ENCODE data around the gene ACKR4. TPM values are rescaled to one million over a fixed set of nuclear protein-coding genes. Genes with fewer than 3 reads are reported as not detected.
A peak's percentile ranks its signal among the peaks of the same experiment; 100 is the strongest.

Gene ACKR4
- total RNA-seq, 1 experiment from 2014 or later = not detected

DNA sequence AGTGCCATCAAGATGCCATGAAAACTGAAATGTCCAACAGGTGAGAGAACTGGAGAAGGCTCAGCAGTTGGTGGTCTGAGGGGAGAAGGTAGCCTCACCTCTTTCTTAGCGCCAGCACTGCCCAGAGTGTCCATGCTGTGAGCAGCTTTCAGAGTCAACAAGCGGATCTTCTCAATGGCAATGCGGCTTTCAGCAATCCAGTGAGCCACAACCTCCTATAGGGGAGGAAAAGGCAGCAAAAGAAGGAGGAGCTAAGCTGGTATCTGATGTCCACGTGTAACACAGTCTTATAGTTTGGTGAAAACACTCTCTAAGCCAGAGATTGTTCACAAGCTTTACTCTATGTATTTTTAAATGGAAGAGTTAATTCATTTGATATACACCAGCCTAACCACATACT lies 36.1 kb upstream of the ACKR4 start:
- Mint-ChIP-seq H3K9me3 (peaks cover 8% of the 10 kb centered on the region), H3K27me3 (ENCODE audit: low read depth) (no peaks in the 10 kb centered on the region), H3K4me1 (peaks cover 13% of the 10 kb centered on the region), H3K36me3 (peaks cover 11% of the 10 kb centered on the region; the same call in 1 of the 2 replicates), H3K27ac (peak overlapping the region; percentile 3; the same call in 1 of the 2 replicates), H3K4me3 (no peak overlapping the region)
- ChIA-PET CTCF (interaction anchor here (1.0 kb wide), 1 partner anchor 25 kb away, joined by 4 read pairs; no protein-coding TSS in a partner anchor), POLR2A (interaction anchor here (0.5 kb wide), 1 partner anchor 217 kb away, joined by 3 read pairs; no protein-coding TSS in a partner anchor)
- peak; percentile 88 for ATAC-seq
- no peak for DNase-seq (ENCODE audit: low spot score)
- TF ChIP-seq FOXJ3 (CRISPR knock-in tag; IDR thresholded peaks at IDR 0.05; ENCODE audit: borderline replicate concordance) = no peak
- TF ChIP-seq, protein P1, sequence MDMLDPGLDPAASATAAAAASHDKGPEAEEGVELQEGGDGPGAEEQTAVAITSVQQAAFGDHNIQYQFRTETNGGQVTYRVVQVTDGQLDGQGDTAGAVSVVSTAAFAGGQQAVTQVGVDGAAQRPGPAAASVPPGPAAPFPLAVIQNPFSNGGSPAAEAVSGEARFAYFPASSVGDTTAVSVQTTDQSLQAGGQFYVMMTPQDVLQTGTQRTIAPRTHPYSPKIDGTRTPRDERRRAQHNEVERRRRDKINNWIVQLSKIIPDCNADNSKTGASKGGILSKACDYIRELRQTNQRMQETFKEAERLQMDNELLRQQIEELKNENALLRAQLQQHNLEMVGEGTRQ (CRISPR knock-in tag; IDR thresholded peaks at IDR 0.05) = no peak
- TF ChIP-seq, protein P2, sequence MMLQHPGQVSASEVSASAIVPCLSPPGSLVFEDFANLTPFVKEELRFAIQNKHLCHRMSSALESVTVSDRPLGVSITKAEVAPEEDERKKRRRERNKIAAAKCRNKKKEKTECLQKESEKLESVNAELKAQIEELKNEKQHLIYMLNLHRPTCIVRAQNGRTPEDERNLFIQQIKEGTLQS (CRISPR knock-in tag; conservative IDR thresholded peaks at IDR 0.05) = no peak
- TF ChIP-seq NR2C2 (CRISPR knock-in tag; IDR thresholded peaks at IDR 0.05) = no peak
- TF ChIP-seq, protein P3, sequence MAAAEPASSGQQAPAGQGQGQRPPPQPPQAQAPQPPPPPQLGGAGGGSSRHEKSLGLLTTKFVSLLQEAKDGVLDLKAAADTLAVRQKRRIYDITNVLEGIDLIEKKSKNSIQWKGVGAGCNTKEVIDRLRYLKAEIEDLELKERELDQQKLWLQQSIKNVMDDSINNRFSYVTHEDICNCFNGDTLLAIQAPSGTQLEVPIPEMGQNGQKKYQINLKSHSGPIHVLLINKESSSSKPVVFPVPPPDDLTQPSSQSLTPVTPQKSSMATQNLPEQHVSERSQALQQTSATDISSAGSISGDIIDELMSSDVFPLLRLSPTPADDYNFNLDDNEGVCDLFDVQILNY (CRISPR knock-in tag; IDR thresholded peaks at IDR 0.05) = no peak
- no peak for TF ChIP-seq KAT7 (CRISPR knock-in tag; IDR thresholded peaks at IDR 0.05; ENCODE audit: borderline replicate concordance)
- TF ChIP-seq ELF4 (CRISPR knock-in tag; IDR thresholded peaks at IDR 0.05; ENCODE audit: low read depth) = no peak
- TF ChIP-seq, protein P4, sequence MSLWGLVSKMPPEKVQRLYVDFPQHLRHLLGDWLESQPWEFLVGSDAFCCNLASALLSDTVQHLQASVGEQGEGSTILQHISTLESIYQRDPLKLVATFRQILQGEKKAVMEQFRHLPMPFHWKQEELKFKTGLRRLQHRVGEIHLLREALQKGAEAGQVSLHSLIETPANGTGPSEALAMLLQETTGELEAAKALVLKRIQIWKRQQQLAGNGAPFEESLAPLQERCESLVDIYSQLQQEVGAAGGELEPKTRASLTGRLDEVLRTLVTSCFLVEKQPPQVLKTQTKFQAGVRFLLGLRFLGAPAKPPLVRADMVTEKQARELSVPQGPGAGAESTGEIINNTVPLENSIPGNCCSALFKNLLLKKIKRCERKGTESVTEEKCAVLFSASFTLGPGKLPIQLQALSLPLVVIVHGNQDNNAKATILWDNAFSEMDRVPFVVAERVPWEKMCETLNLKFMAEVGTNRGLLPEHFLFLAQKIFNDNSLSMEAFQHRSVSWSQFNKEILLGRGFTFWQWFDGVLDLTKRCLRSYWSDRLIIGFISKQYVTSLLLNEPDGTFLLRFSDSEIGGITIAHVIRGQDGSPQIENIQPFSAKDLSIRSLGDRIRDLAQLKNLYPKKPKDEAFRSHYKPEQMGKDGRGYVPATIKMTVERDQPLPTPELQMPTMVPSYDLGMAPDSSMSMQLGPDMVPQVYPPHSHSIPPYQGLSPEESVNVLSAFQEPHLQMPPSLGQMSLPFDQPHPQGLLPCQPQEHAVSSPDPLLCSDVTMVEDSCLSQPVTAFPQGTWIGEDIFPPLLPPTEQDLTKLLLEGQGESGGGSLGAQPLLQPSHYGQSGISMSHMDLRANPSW (CRISPR knock-in tag; conservative IDR thresholded peaks at IDR 0.05; ENCODE audit: low read depth) = no peak
- TF ChIP-seq ZNF416 (CRISPR knock-in tag; IDR thresholded peaks at IDR 0.05) = no peak

DNA sequence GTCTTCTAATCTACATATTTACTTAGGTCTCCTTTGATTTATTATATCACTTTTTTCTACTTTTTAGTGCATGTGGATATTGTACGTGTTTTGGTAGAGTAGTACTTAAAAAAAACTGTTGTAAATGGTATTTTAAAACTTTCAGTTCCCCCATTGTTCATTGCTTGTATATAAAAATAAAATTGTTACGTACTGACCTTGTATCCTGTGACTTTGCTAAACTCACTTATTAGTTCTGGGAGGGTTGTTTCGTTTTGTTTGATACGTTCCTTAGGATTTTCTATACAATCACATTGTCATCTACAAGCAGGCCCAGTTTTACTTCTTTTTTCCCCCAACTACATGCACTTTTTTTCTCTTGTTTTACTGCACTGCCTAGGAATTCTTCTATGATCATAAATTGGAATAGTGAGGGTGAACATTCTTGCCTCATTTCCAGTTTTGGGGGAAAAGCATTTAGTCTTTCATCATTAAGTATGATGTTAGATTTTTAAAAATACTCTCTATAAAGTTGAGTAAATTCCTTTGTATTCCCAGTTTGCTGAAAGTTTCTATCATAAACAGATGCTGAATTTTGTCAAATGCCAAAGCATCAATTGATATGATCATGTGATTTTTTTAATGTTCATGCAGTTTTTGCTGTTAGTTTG lies 33.5 kb upstream of the ACKR4 start:
- no peak for DNase-seq (ENCODE audit: low spot score)
- no peak overlapping the region for H3K4me3 Mint-ChIP-seq
- H3K9me3 Mint-ChIP-seq = peaks cover 8% of the 10 kb centered on the region
- peaks cover 11% of the 10 kb centered on the region; the same call in 1 of the 2 replicates for H3K36me3 Mint-ChIP-seq
- no peaks in the 10 kb centered on the region for H3K27me3 Mint-ChIP-seq (ENCODE audit: low read depth)
- no peak for ATAC-seq
- POLR2A ChIA-PET = no interaction called here
- CTCF ChIA-PET = no interaction called here
- H3K4me1 Mint-ChIP-seq = peaks cover 6% of the 10 kb centered on the region; the same call in 1 of the 2 replicates
- no peak overlapping the region for H3K27ac Mint-ChIP-seq
- TF ChIP-seq, protein P5, sequence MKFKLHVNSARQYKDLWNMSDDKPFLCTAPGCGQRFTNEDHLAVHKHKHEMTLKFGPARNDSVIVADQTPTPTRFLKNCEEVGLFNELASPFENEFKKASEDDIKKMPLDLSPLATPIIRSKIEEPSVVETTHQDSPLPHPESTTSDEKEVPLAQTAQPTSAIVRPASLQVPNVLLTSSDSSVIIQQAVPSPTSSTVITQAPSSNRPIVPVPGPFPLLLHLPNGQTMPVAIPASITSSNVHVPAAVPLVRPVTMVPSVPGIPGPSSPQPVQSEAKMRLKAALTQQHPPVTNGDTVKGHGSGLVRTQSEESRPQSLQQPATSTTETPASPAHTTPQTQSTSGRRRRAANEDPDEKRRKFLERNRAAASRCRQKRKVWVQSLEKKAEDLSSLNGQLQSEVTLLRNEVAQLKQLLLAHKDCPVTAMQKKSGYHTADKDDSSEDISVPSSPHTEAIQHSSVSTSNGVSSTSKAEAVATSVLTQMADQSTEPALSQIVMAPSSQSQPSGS (CRISPR knock-in tag; IDR thresholded peaks at IDR 0.05; ENCODE audit: borderline replicate concordance, low read depth) = no peak
- TF ChIP-seq, protein P6, sequence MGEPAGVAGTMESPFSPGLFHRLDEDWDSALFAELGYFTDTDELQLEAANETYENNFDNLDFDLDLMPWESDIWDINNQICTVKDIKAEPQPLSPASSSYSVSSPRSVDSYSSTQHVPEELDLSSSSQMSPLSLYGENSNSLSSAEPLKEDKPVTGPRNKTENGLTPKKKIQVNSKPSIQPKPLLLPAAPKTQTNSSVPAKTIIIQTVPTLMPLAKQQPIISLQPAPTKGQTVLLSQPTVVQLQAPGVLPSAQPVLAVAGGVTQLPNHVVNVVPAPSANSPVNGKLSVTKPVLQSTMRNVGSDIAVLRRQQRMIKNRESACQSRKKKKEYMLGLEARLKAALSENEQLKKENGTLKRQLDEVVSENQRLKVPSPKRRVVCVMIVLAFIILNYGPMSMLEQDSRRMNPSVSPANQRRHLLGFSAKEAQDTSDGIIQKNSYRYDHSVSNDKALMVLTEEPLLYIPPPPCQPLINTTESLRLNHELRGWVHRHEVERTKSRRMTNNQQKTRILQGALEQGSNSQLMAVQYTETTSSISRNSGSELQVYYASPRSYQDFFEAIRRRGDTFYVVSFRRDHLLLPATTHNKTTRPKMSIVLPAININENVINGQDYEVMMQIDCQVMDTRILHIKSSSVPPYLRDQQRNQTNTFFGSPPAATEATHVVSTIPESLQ (CRISPR knock-in tag; IDR thresholded peaks at IDR 0.05) = no peak
- TF ChIP-seq TEAD4 (CRISPR knock-in tag; IDR thresholded peaks at IDR 0.05) (no peak), ZBTB21 (CRISPR knock-in tag; IDR thresholded peaks at IDR 0.05; ENCODE audit: borderline replicate concordance) (no peak)
- TF ChIP-seq, protein P7, sequence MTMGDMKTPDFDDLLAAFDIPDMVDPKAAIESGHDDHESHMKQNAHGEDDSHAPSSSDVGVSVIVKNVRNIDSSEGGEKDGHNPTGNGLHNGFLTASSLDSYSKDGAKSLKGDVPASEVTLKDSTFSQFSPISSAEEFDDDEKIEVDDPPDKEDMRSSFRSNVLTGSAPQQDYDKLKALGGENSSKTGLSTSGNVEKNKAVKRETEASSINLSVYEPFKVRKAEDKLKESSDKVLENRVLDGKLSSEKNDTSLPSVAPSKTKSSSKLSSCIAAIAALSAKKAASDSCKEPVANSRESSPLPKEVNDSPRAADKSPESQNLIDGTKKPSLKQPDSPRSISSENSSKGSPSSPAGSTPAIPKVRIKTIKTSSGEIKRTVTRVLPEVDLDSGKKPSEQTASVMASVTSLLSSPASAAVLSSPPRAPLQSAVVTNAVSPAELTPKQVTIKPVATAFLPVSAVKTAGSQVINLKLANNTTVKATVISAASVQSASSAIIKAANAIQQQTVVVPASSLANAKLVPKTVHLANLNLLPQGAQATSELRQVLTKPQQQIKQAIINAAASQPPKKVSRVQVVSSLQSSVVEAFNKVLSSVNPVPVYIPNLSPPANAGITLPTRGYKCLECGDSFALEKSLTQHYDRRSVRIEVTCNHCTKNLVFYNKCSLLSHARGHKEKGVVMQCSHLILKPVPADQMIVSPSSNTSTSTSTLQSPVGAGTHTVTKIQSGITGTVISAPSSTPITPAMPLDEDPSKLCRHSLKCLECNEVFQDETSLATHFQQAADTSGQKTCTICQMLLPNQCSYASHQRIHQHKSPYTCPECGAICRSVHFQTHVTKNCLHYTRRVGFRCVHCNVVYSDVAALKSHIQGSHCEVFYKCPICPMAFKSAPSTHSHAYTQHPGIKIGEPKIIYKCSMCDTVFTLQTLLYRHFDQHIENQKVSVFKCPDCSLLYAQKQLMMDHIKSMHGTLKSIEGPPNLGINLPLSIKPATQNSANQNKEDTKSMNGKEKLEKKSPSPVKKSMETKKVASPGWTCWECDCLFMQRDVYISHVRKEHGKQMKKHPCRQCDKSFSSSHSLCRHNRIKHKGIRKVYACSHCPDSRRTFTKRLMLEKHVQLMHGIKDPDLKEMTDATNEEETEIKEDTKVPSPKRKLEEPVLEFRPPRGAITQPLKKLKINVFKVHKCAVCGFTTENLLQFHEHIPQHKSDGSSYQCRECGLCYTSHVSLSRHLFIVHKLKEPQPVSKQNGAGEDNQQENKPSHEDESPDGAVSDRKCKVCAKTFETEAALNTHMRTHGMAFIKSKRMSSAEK (CRISPR knock-in tag; IDR thresholded peaks at IDR 0.05; ENCODE audit: borderline replicate concordance) = no peak
- TF ChIP-seq, protein P8, sequence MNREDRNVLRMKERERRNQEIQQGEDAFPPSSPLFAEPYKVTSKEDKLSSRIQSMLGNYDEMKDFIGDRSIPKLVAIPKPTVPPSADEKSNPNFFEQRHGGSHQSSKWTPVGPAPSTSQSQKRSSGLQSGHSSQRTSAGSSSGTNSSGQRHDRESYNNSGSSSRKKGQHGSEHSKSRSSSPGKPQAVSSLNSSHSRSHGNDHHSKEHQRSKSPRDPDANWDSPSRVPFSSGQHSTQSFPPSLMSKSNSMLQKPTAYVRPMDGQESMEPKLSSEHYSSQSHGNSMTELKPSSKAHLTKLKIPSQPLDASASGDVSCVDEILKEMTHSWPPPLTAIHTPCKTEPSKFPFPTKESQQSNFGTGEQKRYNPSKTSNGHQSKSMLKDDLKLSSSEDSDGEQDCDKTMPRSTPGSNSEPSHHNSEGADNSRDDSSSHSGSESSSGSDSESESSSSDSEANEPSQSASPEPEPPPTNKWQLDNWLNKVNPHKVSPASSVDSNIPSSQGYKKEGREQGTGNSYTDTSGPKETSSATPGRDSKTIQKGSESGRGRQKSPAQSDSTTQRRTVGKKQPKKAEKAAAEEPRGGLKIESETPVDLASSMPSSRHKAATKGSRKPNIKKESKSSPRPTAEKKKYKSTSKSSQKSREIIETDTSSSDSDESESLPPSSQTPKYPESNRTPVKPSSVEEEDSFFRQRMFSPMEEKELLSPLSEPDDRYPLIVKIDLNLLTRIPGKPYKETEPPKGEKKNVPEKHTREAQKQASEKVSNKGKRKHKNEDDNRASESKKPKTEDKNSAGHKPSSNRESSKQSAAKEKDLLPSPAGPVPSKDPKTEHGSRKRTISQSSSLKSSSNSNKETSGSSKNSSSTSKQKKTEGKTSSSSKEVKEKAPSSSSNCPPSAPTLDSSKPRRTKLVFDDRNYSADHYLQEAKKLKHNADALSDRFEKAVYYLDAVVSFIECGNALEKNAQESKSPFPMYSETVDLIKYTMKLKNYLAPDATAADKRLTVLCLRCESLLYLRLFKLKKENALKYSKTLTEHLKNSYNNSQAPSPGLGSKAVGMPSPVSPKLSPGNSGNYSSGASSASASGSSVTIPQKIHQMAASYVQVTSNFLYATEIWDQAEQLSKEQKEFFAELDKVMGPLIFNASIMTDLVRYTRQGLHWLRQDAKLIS (CRISPR knock-in tag; IDR thresholded peaks at IDR 0.05; ENCODE audit: borderline replicate concordance) = no peak
